Kidney (tissue), 14 donors: ENCODE results near the gene NR3C2. TPM values are rescaled to one million over a fixed set of nuclear protein-coding genes. Genes with fewer than 3 reads are reported as not detected.
A peak's percentile ranks its signal among the peaks of the same experiment; 100 is the strongest.

Experiments
- DNase-seq, 5 donors: peaks; one replicate each; pipeline ENCODE4 v3.0.0-alpha.2; 2013 to 2020
- FAIRE-seq: peaks from 2 replicates; lab custom pipeline; 2012; peaks lifted over from hg19 to GRCh38; lab: Jason Lieb, UNC
- H3K27ac ChIP-seq, 2 donors: one replicate each; pipeline ENCODE4 v1.7.0; 2013; ENCODE audit warnings: low read depth in 2 of 2, low read length in 2 of 2, inconsistent platforms in 1 of 2
- H3K27me3 ChIP-seq: one replicate; pipeline ENCODE4 v1.7.1; 2013; ENCODE audit warnings: low read length, inconsistent platforms; ENCODE audit not compliant: control insufficient read depth, insufficient read depth
- H3K36me3 ChIP-seq, 3 donors: one replicate each; pipeline versions ENCODE4 v1.7.0 to v1.7.1; 2013; ENCODE audit warnings: low read length in 3 of 3, control low read depth in 1 of 3, inconsistent platforms in 1 of 3; ENCODE audit not compliant: insufficient read depth in 3 of 3, control insufficient read depth in 2 of 3
- H3K4me1 ChIP-seq, 3 donors: one replicate each; pipeline versions ENCODE4 v1.7.0 to v1.7.1; 2013; ENCODE audit warnings: low read length in 3 of 3, inconsistent platforms in 1 of 3, low read depth in 1 of 3; ENCODE audit not compliant: control insufficient read depth in 2 of 3, insufficient read depth in 2 of 3
- H3K4me3 ChIP-seq, 3 donors: one replicate each; pipeline versions ENCODE4 v1.7.0 to v1.8.1; 2013; ENCODE audit warnings: low read length in 3 of 3, control low read depth in 1 of 3, inconsistent platforms in 1 of 3
- H3K9ac ChIP-seq, 3 donors: one replicate each; pipeline versions ENCODE4 v1.7.0 to v1.7.1; 2013; ENCODE audit warnings: low read length in 3 of 3, control low read depth in 1 of 3, inconsistent platforms in 1 of 3
- H3K9me3 ChIP-seq, 3 donors: one replicate each; pipeline versions ENCODE4 v1.7.0 to v1.7.1; 2013; ENCODE audit warnings: low read length in 3 of 3, control low read depth in 1 of 3, inconsistent platforms in 1 of 3; ENCODE audit not compliant: control insufficient read depth in 2 of 3, insufficient read depth in 1 of 3
- CTCF ChIP-seq: IDR thresholded peaks from 3 replicates; pipeline ENCODE4 v1.5.1; 2012; ENCODE audit warnings: mild to moderate bottlenecking, moderate library complexity, borderline replicate concordance; ENCODE audit not compliant: insufficient read depth; ENCODE audit errors: extremely low read depth
- intact Hi-C: fragments of 100-400 bp; cut with DNase I; formaldehyde crosslinking; loops from one replicate; pipeline ENCODE4 v1.11.1; 2022
- polyA plus RNA-seq: library from polyadenylated mRNA; stranded (reverse); fragments of 350-450 nt; fragmentation: Illumina TruSeq; extraction: RNeasy Lipid Tissue Mini Kit (QIAGEN cat#74804); gene quantifications from one replicate; pipeline ENCODE4 v1.2.3, GENCODE V29; 2014; ENCODE audit warnings: low read depth, low replicate concordance; ENCODE audit not compliant: insufficient read depth
- total RNA-seq: library from RNA; stranded (reverse); fragmentation: NEBNext Ultra II Directional; extraction: Animal tissue kit (Norgen Biotek cat#: 25700); gene quantifications from one replicate; pipeline ENCODE4 v1.2.1, GENCODE V29; 2021
- donor health status: control.
- donor health status: control.
- donor health status: control.
- donor health status: control.
- donor health status: control.
- donor health status: DM: yes; HTN: yes; CAD: no.
- donor health status: Normal renal cell carcinoma (clear cell type).

NR3C2 gene
- total and polyA plus RNA-seq, 2 donors from 2014 or later, result 8.7 to 43.4 TPM

- DNase-seq, result no peak
- FAIRE-seq, result no peak
- intact Hi-C loops, result no loop called here
Observed at GRCh38 chr4:148222991-148223660, 219.1 kb downstream of the NR3C2 start.

DNA sequence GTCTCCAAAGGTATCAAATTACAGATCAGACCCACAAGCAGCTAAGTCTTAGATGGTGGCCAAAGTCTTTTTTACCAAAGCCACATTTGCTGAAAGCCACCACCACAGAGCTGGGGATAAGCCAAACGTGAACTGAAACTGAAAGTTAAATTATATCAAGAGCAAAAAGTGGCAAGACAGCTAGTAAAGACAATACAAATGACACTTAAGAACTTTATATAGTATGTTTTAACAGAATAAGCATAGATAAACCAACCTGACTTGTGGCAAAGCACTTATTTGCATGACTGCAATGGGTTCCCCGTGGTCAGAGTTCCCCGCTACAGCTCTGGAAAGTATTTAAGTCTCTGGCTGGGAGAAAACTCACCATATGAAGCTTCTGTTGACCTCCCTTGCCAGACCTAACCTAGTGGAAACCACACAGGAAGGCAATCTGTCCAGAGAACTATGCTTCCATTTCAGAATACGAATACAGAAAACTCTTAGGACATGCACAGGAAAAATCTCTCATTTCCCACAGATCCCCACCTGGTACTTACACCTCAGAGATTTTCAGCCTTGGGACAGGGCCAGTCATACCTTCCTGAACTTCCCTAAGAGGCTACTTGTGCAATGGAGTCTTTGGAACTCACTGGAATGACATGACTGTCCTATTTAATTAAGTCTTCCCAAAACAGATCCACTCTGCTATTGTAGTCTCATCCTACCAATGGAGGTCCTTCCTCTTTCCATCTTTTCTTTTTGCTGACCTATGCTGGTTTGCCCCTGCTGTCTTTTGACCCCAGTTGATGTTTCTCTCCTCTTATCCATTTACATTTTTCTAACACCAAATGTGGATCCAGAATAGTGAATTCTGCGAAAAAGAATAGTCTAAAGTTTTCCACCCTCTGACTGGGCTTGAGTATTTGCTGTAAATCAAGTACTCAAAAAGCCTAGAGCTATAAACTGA lies 225.1 kb downstream of the NR3C2 start:
- FAIRE-seq, result no peak
- intact Hi-C loops, result no loop called here
- H3K9me3 ChIP-seq, result no peaks in the 10 kb centered on the region
- peak overlapping the region in 1 of 2 donors; percentile 79 for H3K27ac ChIP-seq
- H3K9ac ChIP-seq, result no peak overlapping the region
- H3K4me1 ChIP-seq, result peaks cover 4 to 22% (median 12%) of the 10 kb centered on the region in 3 donors
- no peaks in the 10 kb centered on the region for H3K36me3 ChIP-seq
- no peak for TF ChIP-seq CTCF
- peak overlapping the region in 2 of 3 donors; percentile 36 to 68 for H3K4me3 ChIP-seq
- no peak for DNase-seq
- no peaks in the 10 kb centered on the region for H3K27me3 ChIP-seq

More at GRCh38 chr4:148222991-148223660, 219.1 kb downstream of the NR3C2 start:
- H3K4me1 ChIP-seq, result peaks cover 0 to 2% (median 0%) of the 10 kb centered on the region in 3 donors
- H3K4me3 ChIP-seq, result no peak overlapping the region
- no peak overlapping the region for H3K9ac ChIP-seq
- TF ChIP-seq CTCF, result no peak
- no peaks in the 10 kb centered on the region for H3K36me3 ChIP-seq
- H3K27me3 ChIP-seq, result no peaks in the 10 kb centered on the region
- H3K27ac ChIP-seq, result no peak overlapping the region
- H3K9me3 ChIP-seq, result no peaks in the 10 kb centered on the region

DNA sequence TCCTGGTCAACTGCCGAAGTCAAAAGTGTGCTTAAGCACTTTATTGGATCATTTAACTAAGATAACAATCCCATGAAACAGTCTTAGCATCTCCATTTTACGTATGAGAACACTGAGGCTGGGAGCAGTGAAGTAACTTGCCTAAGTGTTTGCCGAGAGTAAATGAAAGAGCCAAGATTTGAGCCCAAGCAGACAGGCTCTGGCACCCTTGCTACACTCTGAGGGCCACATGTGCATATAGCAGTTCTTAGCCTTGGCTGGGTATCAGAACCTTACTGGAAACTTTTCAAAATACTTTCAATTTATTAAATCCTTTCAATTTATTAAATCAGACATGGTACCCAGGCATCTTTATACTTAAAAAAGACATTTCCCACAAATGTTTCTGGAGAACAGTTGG lies 225.9 kb downstream of the NR3C2 start:
- no peaks in the 10 kb centered on the region for H3K9me3 ChIP-seq
- H3K27me3 ChIP-seq, result no peaks in the 10 kb centered on the region
- no peak overlapping the region for H3K9ac ChIP-seq
- intact Hi-C loops, result no loop called here
- FAIRE-seq (no peak), DNase-seq (no peak)
- H3K4me1 ChIP-seq, result peaks cover 4 to 22% (median 12%) of the 10 kb centered on the region in 3 donors
- no peak for TF ChIP-seq CTCF
- H3K4me3 ChIP-seq, result peak overlapping the region in 1 of 3 donors; percentile 68
- no peaks in the 10 kb centered on the region for H3K36me3 ChIP-seq
- peak overlapping the region in 1 of 2 donors; percentile 79 for H3K27ac ChIP-seq
